Heart left ventricle (tissue), 16 donors: ENCODE results near the gene CCBE1. TPM values are rescaled to one million over a fixed set of nuclear protein-coding genes. Genes with fewer than 3 reads are reported as not detected.

Source experiments
- ATAC-seq, 4 donors: fragments of 200-7000 bp; cut with Tn5 transposase; one replicate each; pipeline ENCODE4 v1.9.1; 2020 to 2022; ENCODE audit warnings: moderate library complexity in 4 of 4, mild to moderate bottlenecking in 3 of 4, moderate number of reproducible peaks in 1 of 4
- DNase-seq, 5 donors: peaks; one replicate each; pipeline ENCODE4 v3.0.0-alpha.2; 2020
- H3K27ac ChIP-seq, 12 donors: fragments of 200-600 bp; sonication (generic) in 4 of 12; one replicate each; pipeline versions ENCODE4 v1.5.0 to v1.8.0; 2016 to 2022; ENCODE audit warnings: mild to moderate bottlenecking in 2 of 12
- H3K27me3 ChIP-seq, 9 donors: fragments of 200-600 bp; sonication (generic) in 2 of 9; one replicate each; pipeline versions ENCODE4 v1.5.1 to v1.8.0; 2016 to 2022; ENCODE audit warnings: mild to moderate bottlenecking in 3 of 9
- H3K36me3 ChIP-seq, 9 donors: fragments of 200-600 bp; sonication (generic) in 2 of 9; one replicate each; pipeline versions ENCODE4 v1.5.0 to v1.8.0; 2018 to 2022; ENCODE audit warnings: mild to moderate bottlenecking in 2 of 9
- H3K4me1 ChIP-seq, 12 donors: fragments of 200-600 bp; sonication (generic) in 4 of 12; one replicate each; pipeline versions ENCODE4 v1.5.0 to v1.8.0; 2016 to 2022; ENCODE audit warnings: mild to moderate bottlenecking in 3 of 12
- H3K4me3 ChIP-seq, 12 donors: fragments of 200-600 bp; sonication (generic) in 4 of 12; one replicate each; pipeline versions ENCODE4 v1.5.0 to v1.8.0; 2017 to 2022; ENCODE audit warnings: mild to moderate bottlenecking in 9 of 12, moderate library complexity in 4 of 12
- H3K9me3 ChIP-seq, 12 donors: fragments of 200-600 bp; sonication (generic) in 4 of 12; one replicate each; pipeline versions ENCODE4 v1.5.0 to v1.8.0; 2016 to 2022; ENCODE audit warnings: mild to moderate bottlenecking in 1 of 12
- POLR2A ChIP-seq, 2 donors: fragments of 450-650 bp; IDR thresholded peaks; one replicate each; pipeline ENCODE4 v1.6.1; 2017; ENCODE audit warnings: antibody characterized with exemption in 2 of 2, mild to moderate bottlenecking in 2 of 2, moderate library complexity in 2 of 2
- WGBS, 4 donors: extraction: QIAGEN DNeasy Blood & Tissue Kit in 2 of 4; methylation state at CpG; one replicate each; pipeline versions ENCODE4 v1.1.5 to v1.1.7; 2013 to 2018; 5-methylcytosine and 5-hydroxymethylcytosine counted together
- intact Hi-C, 10 donors: fragments of 100-400 bp; cut with DNase I; formaldehyde crosslinking; loops; one replicate each; pipeline versions ENCODE4 v1.11.1 to v1.14.2; 2022
- polyA plus RNA-seq, 2 donors: library from polyadenylated mRNA; stranded (reverse); fragments of 200-250 nt; gene quantifications; one replicate each; pipeline ENCODE4 v1.2.3, GENCODE V29; 2013
- total RNA-seq, 9 donors: library from RNA; depleted of rRNA in 2 of 9; stranded (reverse); fragments of >200 nt in 2 of 9; fragmentation: NEBNext Ultra II Directional in 3 of 9; extraction: Animal tissue kit (Norgen Biotek cat#: 25700) in 3 of 9; gene quantifications; one replicate each; pipeline versions ENCODE4 v1.1.0 to v1.2.4, GENCODE V29; 2016 to 2023
- TF ChIP-seq, protein P1 (sequence below), 12 donors: fragments of 200-600 bp; sonication (generic) in 4 of 12; IDR thresholded peaks; one replicate each; pipeline versions ENCODE4 v1.5.0 to v1.8.0; 2018 to 2022; ENCODE audit warnings: antibody characterized with exemption in 12 of 12, mild to moderate bottlenecking in 5 of 12
- donor health status: ischemic (EF 13 %, LVEDD 7.1; RV severe dilation, severe dysfunction).
- donor health status: healthy with polysubstance abuse.
- donor health status: DM: no; HTN: yes; CAD: no.
- donor health status: DM: no; HTN: no; CAD: no.
- donor health status: ischemic (EF 25% LVEDD 6.9; RV normal size, moderate dysfunction).
- donor health status: ischemic (EF 25% LVEDD 5.7; RV mildly dilated, moderate dysfunction).
- donor health status: healthy.
- donor health status: DM: yes; HTN: yes; CAD: no.
- donor health status: ischemic (EF 35%, LVEDD 5.7; RV mildly dilated, moderate dysfunction).
- donor health status: nonischemic (EF 11% LVEDD 7.7; RV severe dilation, severe dysfunction).
- donor health status: DM: yes; HTN: yes; CAD: no.
- donor health status: PGD.
- donor health status: ischemic (EF 29% LVEDD 5.4; RV normal size, mild dysfunction).
- donor health status: nonischemic (EF 23%, LVEDD 6.1; RV moderate dilation, normal function).

CCBE1 gene
- total and polyA plus RNA-seq, 11 donors = 0.15 to 6.3 (median 0.74) TPM

DNA sequence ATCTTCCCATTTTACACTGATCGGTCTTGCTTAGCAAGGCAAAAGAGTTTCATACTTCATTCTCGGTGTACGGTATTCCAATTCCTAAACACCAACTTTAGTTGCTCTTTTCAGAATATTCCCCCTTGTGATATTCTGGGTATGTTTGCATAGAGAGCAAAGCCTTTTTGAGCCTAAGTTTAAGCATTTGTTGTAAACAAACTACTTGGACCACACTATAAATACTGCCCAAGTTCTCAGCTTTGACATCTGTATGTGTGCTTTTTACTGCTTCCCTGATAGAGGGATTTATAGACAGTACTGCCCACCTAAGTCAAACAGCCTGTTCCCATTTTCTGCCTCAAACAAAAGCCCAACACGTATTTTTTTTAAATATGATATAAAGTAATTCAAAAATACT lies 36.9 kb downstream of the CCBE1 start:
- TF ChIP-seq, protein P1, sequence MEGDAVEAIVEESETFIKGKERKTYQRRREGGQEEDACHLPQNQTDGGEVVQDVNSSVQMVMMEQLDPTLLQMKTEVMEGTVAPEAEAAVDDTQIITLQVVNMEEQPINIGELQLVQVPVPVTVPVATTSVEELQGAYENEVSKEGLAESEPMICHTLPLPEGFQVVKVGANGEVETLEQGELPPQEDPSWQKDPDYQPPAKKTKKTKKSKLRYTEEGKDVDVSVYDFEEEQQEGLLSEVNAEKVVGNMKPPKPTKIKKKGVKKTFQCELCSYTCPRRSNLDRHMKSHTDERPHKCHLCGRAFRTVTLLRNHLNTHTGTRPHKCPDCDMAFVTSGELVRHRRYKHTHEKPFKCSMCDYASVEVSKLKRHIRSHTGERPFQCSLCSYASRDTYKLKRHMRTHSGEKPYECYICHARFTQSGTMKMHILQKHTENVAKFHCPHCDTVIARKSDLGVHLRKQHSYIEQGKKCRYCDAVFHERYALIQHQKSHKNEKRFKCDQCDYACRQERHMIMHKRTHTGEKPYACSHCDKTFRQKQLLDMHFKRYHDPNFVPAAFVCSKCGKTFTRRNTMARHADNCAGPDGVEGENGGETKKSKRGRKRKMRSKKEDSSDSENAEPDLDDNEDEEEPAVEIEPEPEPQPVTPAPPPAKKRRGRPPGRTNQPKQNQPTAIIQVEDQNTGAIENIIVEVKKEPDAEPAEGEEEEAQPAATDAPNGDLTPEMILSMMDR (IDR thresholded peaks at IDR 0.05) = no peak
- no peak for TF ChIP-seq POLR2A (IDR thresholded peaks at IDR 0.05)
- DNase-seq (no peak), ATAC-seq (no peak)
- Histone ChIP-seq H3K4me3 (no peak overlapping the region), H3K36me3 (no peaks in the 10 kb centered on the region), H3K27me3 (no peaks in the 10 kb centered on the region), H3K4me1 (no peaks in the 10 kb centered on the region), H3K27ac (peak overlapping the region in 1 of 12 donors; percentile 77), H3K9me3 (no peaks in the 10 kb centered on the region)
- WGBS, 4 donors = 66 to 77% (median 71%) methylated on average over 4 of the region's 4 CpGs
- intact Hi-C loops = no loop called here

DNA sequence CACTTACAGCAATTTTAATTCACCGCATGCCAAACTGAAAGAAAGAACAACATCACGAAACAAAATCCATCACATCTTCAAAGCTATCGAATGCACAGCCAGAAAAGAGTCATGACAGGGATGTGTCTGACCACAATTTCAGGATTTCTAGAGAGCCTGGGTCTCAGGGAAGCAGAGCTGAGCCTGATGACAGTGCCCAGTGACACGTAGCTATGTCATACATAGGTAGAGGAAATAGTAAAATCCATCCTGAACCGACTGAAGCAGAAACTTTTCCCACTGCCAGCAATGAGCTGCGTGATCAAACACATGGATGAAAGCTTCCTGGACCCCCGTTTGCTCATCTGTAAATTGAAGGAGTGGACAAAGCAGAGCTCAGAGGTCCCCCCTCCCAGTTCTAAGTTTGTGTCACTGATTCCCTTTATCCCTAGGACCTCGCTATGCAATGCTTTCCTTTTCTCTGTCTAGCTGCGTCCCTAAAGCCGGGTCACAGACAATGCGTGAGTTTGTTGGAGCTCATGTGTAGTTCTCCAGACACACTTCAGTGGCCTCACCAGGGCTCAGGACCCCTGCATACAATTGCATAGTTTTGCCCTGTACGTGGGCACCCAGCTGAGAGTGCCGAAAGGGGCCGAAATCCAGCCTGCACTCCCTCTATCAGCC lies 37.6 kb downstream of the CCBE1 start:
- Histone ChIP-seq H3K9me3 (no peaks in the 10 kb centered on the region), H3K36me3 (no peaks in the 10 kb centered on the region), H3K4me3 (peak overlapping the region in 7 of 12 donors; percentile 5 to 43 (median 27)), H3K27ac (peak overlapping the region in 1 of 12 donors; percentile 77), H3K27me3 (no peaks in the 10 kb centered on the region), H3K4me1 (no peaks in the 10 kb centered on the region)
- WGBS, 4 donors = 71 to 79% (median 75%) methylated on average over 14 of the region's 14 CpGs
- TF ChIP-seq POLR2A (IDR thresholded peaks at IDR 0.05) = no peak
- TF ChIP-seq, protein P1 (IDR thresholded peaks at IDR 0.05) = no peak
- intact Hi-C loops = no loop called here
- no peak for ATAC-seq
- no peak for DNase-seq

DNA sequence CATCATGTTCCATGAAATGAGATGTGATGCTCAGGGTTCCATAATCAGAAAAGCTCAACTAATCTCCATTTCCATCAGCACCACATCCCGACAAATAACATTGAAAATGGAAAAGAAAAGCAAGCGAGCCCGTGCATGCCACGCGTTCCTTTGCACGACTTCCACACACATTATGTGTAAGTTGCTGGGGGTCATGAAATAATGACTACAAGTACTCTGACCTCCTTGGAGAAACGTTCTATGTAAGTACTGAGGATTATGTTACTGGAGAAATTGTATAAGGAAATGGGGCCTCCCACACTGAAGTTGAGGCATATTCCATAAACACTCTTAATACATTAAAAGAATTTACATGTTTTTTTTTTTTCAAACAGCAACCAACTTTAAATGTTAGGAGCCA lies 38.3 kb downstream of the CCBE1 start:
- Histone ChIP-seq H3K27ac (peak overlapping the region in 1 of 12 donors; percentile 77), H3K9me3 (no peaks in the 10 kb centered on the region), H3K4me3 (no peak overlapping the region), H3K36me3 (no peaks in the 10 kb centered on the region), H3K4me1 (no peaks in the 10 kb centered on the region), H3K27me3 (no peaks in the 10 kb centered on the region)
- intact Hi-C loops = no loop called here
- TF ChIP-seq POLR2A (IDR thresholded peaks at IDR 0.05) = no peak
- TF ChIP-seq, protein P1 (IDR thresholded peaks at IDR 0.05) = no peak
- DNase-seq = no peak
- ATAC-seq = no peak
- WGBS, 4 donors = 89 to 94% (median 92%) methylated on average over 7 of the region's 7 CpGs

DNA sequence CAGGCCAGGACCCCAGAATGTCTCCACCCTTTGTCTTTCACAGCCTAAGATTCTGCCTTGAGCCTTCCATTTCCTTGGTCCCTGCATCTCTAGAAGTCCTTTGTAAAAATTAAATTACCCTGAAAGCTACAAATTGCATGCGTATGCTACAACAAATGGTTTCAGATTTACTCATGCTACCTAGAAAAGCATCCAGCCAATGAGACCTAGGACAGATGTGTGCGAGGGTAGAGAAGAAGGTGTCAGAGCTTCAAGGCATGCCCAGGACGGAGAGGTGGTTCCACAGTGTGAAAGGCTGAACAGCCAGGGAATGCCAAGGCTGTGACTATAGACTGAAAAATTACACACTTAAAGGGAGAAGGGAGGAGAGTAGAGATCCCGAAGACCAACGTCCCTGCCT lies 40.2 kb downstream of the CCBE1 start:
- Histone ChIP-seq H3K27ac (peak overlapping the region in 1 of 12 donors; percentile 37), H3K4me1 (no peaks in the 10 kb centered on the region), H3K9me3 (no peaks in the 10 kb centered on the region), H3K27me3 (no peaks in the 10 kb centered on the region), H3K36me3 (no peaks in the 10 kb centered on the region), H3K4me3 (no peak overlapping the region)
- ATAC-seq = no peak
- DNase-seq = no peak
- intact Hi-C loops = no loop called here
- TF ChIP-seq, protein P1 (IDR thresholded peaks at IDR 0.05) = no peak
- TF ChIP-seq POLR2A (IDR thresholded peaks at IDR 0.05) = no peak
- WGBS, 4 donors = 85 to 96% (median 93%) methylated on average over 5 of the region's 5 CpGs
